GM06990 (cell line): ENCODE measurements around the gene ZAP70.

ENCODE experiments used
- DNase-seq: peaks from one replicate; pipeline ENCODE4 v3.0.0-alpha.2; 2011; ENCODE audit not compliant: insufficient read length; ENCODE audit errors: extremely low read depth
- H3K27me3 ChIP-seq: replicated peaks from 2 replicates; pipeline ENCODE4 v1.6.0; 2011; ENCODE audit warnings: low read length; ENCODE audit not compliant: control insufficient read depth, insufficient read depth
- H3K36me3 ChIP-seq: 2 replicates; pipeline ENCODE4 v1.5.1; 2011; ENCODE audit warnings: low read length; ENCODE audit not compliant: control insufficient read depth, insufficient read depth
- H3K4me3 ChIP-seq: replicated peaks from 2 replicates; pipeline ENCODE4 v1.5.1; 2011; ENCODE audit warnings: low read depth, mild to moderate bottlenecking, control low read depth, low read length
- TF ChIP-seq, protein P1 (sequence below): IDR thresholded peaks from 2 replicates; pipeline ENCODE4 v1.5.1; 2011; ENCODE audit warnings: low read length, control low read depth, mild to moderate bottlenecking, inconsistent platforms; ENCODE audit not compliant: insufficient read depth, poor library complexity, severe bottlenecking

The ZAP70 gene

DNA sequence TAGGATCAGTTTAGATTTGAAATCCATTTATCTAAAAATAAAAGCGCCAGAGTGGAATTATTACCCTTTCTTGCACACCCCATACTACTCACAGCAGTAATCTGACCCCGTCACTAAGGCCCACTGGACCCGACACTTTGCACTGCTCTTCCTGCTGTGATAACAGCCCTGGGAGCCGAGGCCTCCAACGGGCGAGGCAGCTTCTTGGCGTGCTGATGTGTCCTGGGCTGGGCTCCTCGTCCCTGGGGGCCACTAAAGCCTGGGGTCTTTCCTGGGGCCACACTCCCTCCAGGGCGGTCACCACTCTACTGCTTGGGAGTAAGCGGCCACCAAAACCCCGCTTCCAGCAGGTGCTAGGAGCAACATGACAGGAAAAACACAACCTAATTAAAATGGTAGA, 61.7 kb downstream of the ZAP70 start:
- Histone ChIP-seq H3K27me3 (no peaks in the 10 kb centered on the region), H3K36me3 (peaks cover 8% of the 10 kb centered on the region), H3K4me3 (no peak overlapping the region)
- TF ChIP-seq, protein P1, sequence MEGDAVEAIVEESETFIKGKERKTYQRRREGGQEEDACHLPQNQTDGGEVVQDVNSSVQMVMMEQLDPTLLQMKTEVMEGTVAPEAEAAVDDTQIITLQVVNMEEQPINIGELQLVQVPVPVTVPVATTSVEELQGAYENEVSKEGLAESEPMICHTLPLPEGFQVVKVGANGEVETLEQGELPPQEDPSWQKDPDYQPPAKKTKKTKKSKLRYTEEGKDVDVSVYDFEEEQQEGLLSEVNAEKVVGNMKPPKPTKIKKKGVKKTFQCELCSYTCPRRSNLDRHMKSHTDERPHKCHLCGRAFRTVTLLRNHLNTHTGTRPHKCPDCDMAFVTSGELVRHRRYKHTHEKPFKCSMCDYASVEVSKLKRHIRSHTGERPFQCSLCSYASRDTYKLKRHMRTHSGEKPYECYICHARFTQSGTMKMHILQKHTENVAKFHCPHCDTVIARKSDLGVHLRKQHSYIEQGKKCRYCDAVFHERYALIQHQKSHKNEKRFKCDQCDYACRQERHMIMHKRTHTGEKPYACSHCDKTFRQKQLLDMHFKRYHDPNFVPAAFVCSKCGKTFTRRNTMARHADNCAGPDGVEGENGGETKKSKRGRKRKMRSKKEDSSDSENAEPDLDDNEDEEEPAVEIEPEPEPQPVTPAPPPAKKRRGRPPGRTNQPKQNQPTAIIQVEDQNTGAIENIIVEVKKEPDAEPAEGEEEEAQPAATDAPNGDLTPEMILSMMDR: no peak
- no peak for DNase-seq

DNA sequence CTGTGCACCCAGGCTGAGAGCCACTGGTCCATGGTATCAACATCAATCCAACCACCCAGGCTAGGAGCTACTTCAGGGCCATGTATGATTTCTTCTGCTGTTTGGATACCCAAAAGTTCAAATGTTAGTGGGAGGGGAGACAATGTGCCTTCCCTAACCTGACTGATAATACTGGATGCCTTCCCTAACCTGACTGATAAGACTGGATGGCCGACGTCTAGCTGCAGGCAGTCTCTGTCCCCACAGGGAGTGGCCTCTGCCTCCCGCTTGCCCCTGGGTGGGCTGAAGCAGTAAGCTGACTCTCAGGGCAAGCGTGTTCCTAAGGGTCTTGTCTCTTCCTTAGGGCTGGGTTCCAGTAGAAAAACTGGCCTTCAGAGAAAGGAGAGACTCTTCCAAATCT, 65.8 kb downstream of the ZAP70 start:
- no peak for DNase-seq
- no peak overlapping the region for H3K4me3 ChIP-seq
- TF ChIP-seq, protein P1: no peak
- H3K27me3 ChIP-seq: no peaks in the 10 kb centered on the region
- peaks cover 10% of the 10 kb centered on the region for H3K36me3 ChIP-seq

DNA sequence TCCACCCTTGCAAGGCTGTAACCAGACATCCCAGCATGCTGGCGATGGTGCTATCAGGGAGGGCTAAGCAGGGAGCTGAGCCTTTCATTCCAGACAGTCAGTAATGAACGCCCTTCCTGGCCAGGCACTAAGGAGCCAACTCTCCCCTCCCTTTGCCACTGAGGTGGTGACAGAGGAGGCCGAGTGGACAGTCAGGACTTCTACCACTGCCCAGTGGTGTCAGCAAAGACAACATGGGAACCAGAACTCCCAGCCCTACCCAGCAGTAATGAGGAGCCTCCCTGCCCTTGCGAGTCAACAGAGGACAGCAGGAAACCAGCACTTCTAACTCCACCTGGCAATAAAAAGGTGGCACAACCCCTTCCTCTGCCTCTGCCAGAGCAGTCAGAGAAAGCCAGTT, 68.6 kb downstream of the ZAP70 start:
- Histone ChIP-seq H3K27me3 (no peaks in the 10 kb centered on the region), H3K4me3 (no peak overlapping the region), H3K36me3 (peaks cover 3% of the 10 kb centered on the region; the same call in 1 of the 2 replicates)
- TF ChIP-seq, protein P1: no peak
- no peak for DNase-seq

DNA sequence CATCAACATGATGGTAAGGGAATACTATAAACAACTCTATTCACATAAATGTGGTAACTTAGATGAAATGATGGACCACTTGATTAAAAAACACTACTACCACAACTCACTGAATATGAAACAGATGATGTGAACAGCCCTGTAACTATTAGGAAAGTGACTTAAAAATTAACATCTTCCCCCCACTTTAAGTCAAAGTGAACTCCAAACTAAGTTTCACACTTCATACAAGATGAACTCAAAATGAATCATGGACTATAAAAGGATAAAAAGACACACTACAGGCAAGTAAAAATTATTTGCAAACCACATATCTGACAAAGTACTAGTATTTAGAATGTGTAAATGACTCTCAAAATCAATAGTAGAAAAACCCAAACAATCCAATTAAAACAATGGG, 71.6 kb downstream of the ZAP70 start:
- DNase-seq: no peak
- Histone ChIP-seq H3K27me3 (no peaks in the 10 kb centered on the region), H3K36me3 (peaks cover 4% of the 10 kb centered on the region; the same call in 1 of the 2 replicates), H3K4me3 (no peak overlapping the region)
- TF ChIP-seq, protein P1: no peak

DNA sequence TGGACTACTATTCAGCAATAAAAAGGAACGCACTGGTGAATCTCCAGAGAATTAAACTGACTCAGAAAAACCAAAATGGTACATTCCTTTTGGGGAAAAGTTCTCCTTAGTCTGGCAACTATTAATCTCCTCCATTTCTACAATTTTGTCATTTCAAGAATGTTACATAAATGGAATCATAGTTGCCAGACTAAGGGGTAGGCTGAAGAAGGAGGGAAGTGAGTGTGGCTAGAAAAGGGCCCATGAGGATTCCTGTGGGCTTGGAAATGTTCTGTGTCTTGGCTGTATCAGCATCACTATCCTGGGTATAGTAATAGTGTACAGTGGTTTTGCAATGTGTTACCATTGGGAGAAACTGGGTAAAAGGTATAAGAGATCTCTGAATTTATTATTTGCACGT, 72.4 kb downstream of the ZAP70 start:
- Histone ChIP-seq H3K36me3 (peaks cover 4% of the 10 kb centered on the region; the same call in 1 of the 2 replicates), H3K4me3 (no peak overlapping the region), H3K27me3 (no peaks in the 10 kb centered on the region)
- DNase-seq: no peak
- TF ChIP-seq, protein P1: no peak

DNA sequence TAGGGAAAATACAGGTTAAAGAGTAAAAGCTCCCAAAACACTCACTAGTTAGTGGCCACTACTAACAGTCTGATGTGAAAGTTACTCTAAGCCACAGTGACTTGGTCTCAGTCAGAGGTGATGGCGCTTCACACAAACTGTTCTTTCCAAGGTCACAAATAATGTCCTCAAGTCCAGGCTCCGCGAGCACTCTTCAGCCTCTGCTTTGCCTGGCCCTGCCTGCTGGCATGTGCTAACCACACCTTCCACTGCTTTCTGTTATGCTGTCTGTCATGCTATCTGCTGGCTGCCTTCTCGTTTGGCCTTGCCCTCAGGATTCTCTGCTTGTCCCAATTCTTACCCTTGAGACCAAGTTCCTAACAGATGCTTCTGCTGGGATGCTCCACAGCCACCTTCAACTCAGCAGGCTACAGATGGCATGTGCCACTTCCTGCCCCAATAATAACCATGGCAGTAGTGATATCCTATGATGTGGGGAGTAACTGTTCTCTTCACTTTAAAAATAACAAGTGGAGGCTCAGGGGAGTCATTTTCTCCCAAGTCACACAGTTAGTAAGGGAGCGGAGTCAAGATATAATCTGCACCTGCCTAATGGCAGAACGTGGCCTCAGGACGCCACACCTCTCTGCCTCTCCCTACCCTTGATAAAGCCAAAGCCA, 75.7 kb downstream of the ZAP70 start:
- peaks cover 11% of the 10 kb centered on the region for H3K36me3 ChIP-seq
- no peak overlapping the region for H3K4me3 ChIP-seq
- no peaks in the 10 kb centered on the region for H3K27me3 ChIP-seq
- no peak for DNase-seq
- TF ChIP-seq, protein P1: no peak
